Brain pericyte (primary cell): ENCODE data around the gene TTC24.
"Not testable (repeated sequence)": the region's sequence is repeated elsewhere in the genome, so short reads cannot be mapped to it uniquely, and the experiment has no call there.

Experiments used
- DNase-seq: peaks from one replicate; pipeline ENCODE4 v3.0.0-alpha.2; 2012; ENCODE audit warnings: low read depth, low spot score

The TTC24 gene

GRCh38 chr1:156579472-156579871 is at the start of gene TTC24:
Gene TTC24 (plus strand): TSS chr1:156579723. CDS start chr1:156581365, 1,642 bp downstream.
- DNase-seq, result no peak

GRCh38 chr1:156530006-156530405 is 49.5 kb upstream of the TTC24 start:
- no peak for DNase-seq

GRCh38 chr1:156532374-156532773 is 47.1 kb upstream of the TTC24 start:
- DNase-seq, result no peak

- no peak for DNase-seq
Measured at GRCh38 chr1:156533568-156534220, 45.8 kb upstream of the TTC24 start.

GRCh38 chr1:156534424-156535060 is 45.0 kb upstream of the TTC24 start:
- no peak for DNase-seq

- no peak for DNase-seq
Measured at GRCh38 chr1:156537027-156537426, 42.5 kb upstream of the TTC24 start.

GRCh38 chr1:156538711-156539440 is 40.6 kb upstream of the TTC24 start:
- DNase-seq, result no peak

- DNase-seq, result no peak
Measured at GRCh38 chr1:156539818-156540355, 39.6 kb upstream of the TTC24 start.

- DNase-seq, result no peak
Measured at GRCh38 chr1:156540955-156541354, 38.6 kb upstream of the TTC24 start.

GRCh38 chr1:156543066-156543465 is 36.5 kb upstream of the TTC24 start:
- DNase-seq, result no peak

GRCh38 chr1:156544592-156545102 is 34.9 kb upstream of the TTC24 start:
- DNase-seq, result no peak

- no peak for DNase-seq
Measured at GRCh38 chr1:156546267-156546666, 33.3 kb upstream of the TTC24 start.

GRCh38 chr1:156547434-156547833 is 32.1 kb upstream of the TTC24 start:
- no peak for DNase-seq

GRCh38 chr1:156547982-156548381 is 31.5 kb upstream of the TTC24 start:
- no peak for DNase-seq

GRCh38 chr1:156549390-156549789 is 30.1 kb upstream of the TTC24 start:
- no peak for DNase-seq

GRCh38 chr1:156549831-156550230 is 29.7 kb upstream of the TTC24 start:
- no peak for DNase-seq

- no peak for DNase-seq
Measured at GRCh38 chr1:156550346-156550745, 29.2 kb upstream of the TTC24 start.

GRCh38 chr1:156551066-156551643 is 28.4 kb upstream of the TTC24 start:
- DNase-seq, result no peak

- DNase-seq, result no peak
Measured at GRCh38 chr1:156551869-156552268, 27.7 kb upstream of the TTC24 start.

GRCh38 chr1:156552518-156552917 is 27.0 kb upstream of the TTC24 start:
- no peak for DNase-seq

GRCh38 chr1:156552937-156553336 is 26.6 kb upstream of the TTC24 start:
- DNase-seq, result not testable (repeated sequence)
